Activated CD4-positive, alpha-beta T cell treated with anti-CD3 and anti-CD28 coated beads for 36 hours (primary cell): ENCODE data around the gene FLVCR2. TPM values are rescaled to one million over a fixed set of nuclear protein-coding genes. Genes with fewer than 3 reads are reported as not detected.

Experiments
- ATAC-seq: fragments of 200-7000 bp; cut with Tn5 transposase; one replicate; pipeline ENCODE4 v1.10.0; 2021; ENCODE audit warnings: mild to moderate bottlenecking, moderate library complexity
- CTCF ChIA-PET: fragments of 350-600 bp; sonication (Branson Sonifier 250); formaldehyde crosslinking; loops from one replicate; lab custom pipeline; 2021; ENCODE audit warnings: antibody characterized with exemption; lab: Charles Lee
- POLR2A ChIA-PET: fragments of 350-600 bp; sonication (Branson Sonifier 250); formaldehyde crosslinking; loops from one replicate; lab custom pipeline; 2021; ENCODE audit warnings: antibody characterized with exemption, inconsistent platforms; lab: Charles Lee
- DNase-seq: peaks from one replicate; pipeline ENCODE4 v3.0.0-alpha.2; 2020
- H3K27ac Mint-ChIP-seq: one replicate; pipeline ENCODE4 v1.8.0; 2021; ENCODE audit warnings: mixed read lengths
- H3K27me3 Mint-ChIP-seq: one replicate; pipeline ENCODE4 v1.8.0; 2021; ENCODE audit warnings: mixed read lengths
- H3K36me3 Mint-ChIP-seq: one replicate; pipeline ENCODE4 v1.8.0; 2021; ENCODE audit warnings: low read depth, mixed read lengths
- H3K4me1 Mint-ChIP-seq: one replicate; pipeline ENCODE4 v1.8.0; 2021; ENCODE audit warnings: mixed read lengths
- H3K4me3 Mint-ChIP-seq: one replicate; pipeline ENCODE4 v1.8.0; 2021; ENCODE audit warnings: mild to moderate bottlenecking, moderate library complexity, mixed read lengths
- H3K9me3 Mint-ChIP-seq: one replicate; pipeline ENCODE4 v1.8.0; 2021; ENCODE audit warnings: low read depth, mixed read lengths
- intact Hi-C, 2 experiments: fragments of 100-400 bp; cut with DNase I in 1 of 2; cut with micrococcal nuclease in 1 of 2; formaldehyde crosslinking; loops; one replicate each; pipeline versions ENCODE4 v1.14.2 to v1.15.1; 2022 to 2024; cut with DNase I, micrococcal nuclease
- total RNA-seq, 2 experiments: library from RNA; stranded (reverse); gene quantifications; one replicate each; pipeline ENCODE4 v1.2.3, GENCODE V29; 2021

The FLVCR2 gene
- total RNA-seq, 2 experiments from 2014 or later, result 2.2 to 3.2 TPM

DNA sequence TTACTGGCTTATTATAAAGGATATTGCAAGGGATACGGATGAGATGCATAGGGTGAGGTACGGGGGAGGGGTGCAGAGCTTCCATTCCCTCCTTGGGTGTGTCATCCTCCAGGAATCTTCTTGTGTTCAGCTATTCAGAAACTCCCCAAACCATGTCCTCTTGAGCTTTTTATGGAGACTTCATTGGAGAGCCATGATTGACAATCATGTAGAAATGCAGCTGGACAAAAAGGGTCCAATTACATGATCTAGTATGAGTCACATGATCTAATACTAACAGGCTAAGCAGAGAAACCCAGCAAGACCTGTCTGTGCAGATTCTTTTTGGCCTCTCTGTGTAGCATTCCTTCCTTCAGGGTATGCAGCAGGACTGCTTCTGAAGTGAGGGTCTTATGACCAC lies 23.9 kb upstream of the FLVCR2 start:
- ATAC-seq, result no peak

DNA sequence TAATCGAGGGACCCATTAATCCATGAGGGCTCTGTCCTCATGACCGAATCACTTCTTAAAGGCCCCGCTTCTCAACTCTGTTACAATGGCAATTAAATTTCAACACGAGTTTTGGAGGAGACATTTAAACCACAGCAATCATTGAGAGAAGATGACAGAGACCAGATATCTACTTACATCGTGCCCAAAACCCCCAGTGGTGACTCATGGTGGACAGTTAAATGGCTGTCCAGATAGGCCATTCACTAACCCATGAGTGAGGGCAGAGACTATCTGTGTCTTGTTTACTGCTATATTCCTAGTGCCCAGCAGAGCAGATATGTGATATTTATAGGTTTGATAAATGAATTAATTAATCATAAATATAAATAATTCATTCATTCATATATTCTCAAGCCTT lies 20.0 kb upstream of the FLVCR2 start:
- Mint-ChIP-seq H3K4me1 (peaks cover 81% of the 10 kb centered on the region), H3K4me3 (no peak overlapping the region), H3K36me3 (peaks cover 2% of the 10 kb centered on the region), H3K27me3 (no peaks in the 10 kb centered on the region), H3K27ac (peak overlapping the region; percentile 82), H3K9me3 (peaks cover 7% of the 10 kb centered on the region)
- DNase-seq, result no peak
- intact Hi-C loops, result no loop called here
- ChIA-PET CTCF (interaction anchor here (7.1 kb wide), 1 partner anchor 15 kb away, joined by 98 read pairs; no protein-coding TSS in a partner anchor), POLR2A (no interaction called here)
- no peak for ATAC-seq

More for the DNA sequence above, 23.9 kb upstream of the FLVCR2 start:
- intact Hi-C loops, result no loop called here
- CTCF ChIA-PET, result interaction anchor here (0.7 to 0.8 kb wide), 3 partner anchors 13 to 649 kb away, joined by 4 to 5 read pairs (median 4); no protein-coding TSS in a partner anchor
- peaks cover 3% of the 10 kb centered on the region for H3K9me3 Mint-ChIP-seq
- POLR2A ChIA-PET, result interaction anchor here (0.7 kb wide), 1 partner anchor 15 kb away, joined by 3 read pairs; no protein-coding TSS in a partner anchor
- no peak overlapping the region for H3K4me3 Mint-ChIP-seq
- H3K27me3 Mint-ChIP-seq, result no peaks in the 10 kb centered on the region
- DNase-seq, result no peak
- H3K36me3 Mint-ChIP-seq, result peaks cover 2% of the 10 kb centered on the region
- H3K4me1 Mint-ChIP-seq, result peaks cover 73% of the 10 kb centered on the region
- no peak overlapping the region for H3K27ac Mint-ChIP-seq

DNA sequence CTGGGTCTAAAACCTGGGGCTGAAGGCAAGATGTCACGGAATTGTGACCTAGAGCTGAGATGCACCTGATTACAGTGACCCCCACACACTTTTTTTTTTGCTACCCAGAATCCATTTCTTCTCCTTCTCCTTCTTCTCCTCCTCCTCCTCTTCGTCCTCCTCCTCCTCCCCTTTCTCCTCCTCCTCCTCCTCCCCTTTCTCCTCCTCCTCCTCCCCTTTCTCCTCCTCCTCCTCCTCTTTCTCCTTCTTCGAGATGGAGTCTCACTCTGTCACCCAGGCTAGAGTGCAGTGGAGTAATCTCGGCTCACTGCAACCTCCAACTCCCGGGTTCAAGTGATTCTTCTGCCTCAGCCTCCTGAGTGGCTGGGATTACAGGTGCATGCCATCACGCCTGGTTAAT lies 19.4 kb upstream of the FLVCR2 start:
- intact Hi-C loops, result loop anchor here in 1 of 2 experiments (1.0 kb wide), 2 partner anchors 16 to 383 kb away; partner anchors contain the start of gene TMED10
- peaks cover 2% of the 10 kb centered on the region for H3K36me3 Mint-ChIP-seq
- peak overlapping the region; percentile 93 for H3K27ac Mint-ChIP-seq
- no peak for DNase-seq
- ChIA-PET CTCF (interaction anchor here (0.6 to 7.1 kb wide), 5 partner anchors 16 to 290 kb away, joined by 3 to 98 read pairs (median 13); partner anchors contain the start of genes BATF and FLVCR2), POLR2A (interaction anchor here (0.6 to 4.1 kb wide), 5 partner anchors 13 to 37 kb away, joined by 3 to 19 read pairs (median 5); partner anchors contain the start of gene BATF)
- no peaks in the 10 kb centered on the region for H3K27me3 Mint-ChIP-seq
- H3K9me3 Mint-ChIP-seq, result peaks cover 7% of the 10 kb centered on the region
- H3K4me1 Mint-ChIP-seq, result peaks cover 79% of the 10 kb centered on the region
- no peak overlapping the region for H3K4me3 Mint-ChIP-seq
- no peak for ATAC-seq

- H3K9me3 Mint-ChIP-seq, result peaks cover 7% of the 10 kb centered on the region
- no peaks in the 10 kb centered on the region for H3K27me3 Mint-ChIP-seq
- DNase-seq, result peak; percentile 85
- CTCF ChIA-PET, result interaction anchor here (0.6 to 7.1 kb wide), 10 partner anchors 9 to 1687 kb away, joined by 3 to 98 read pairs (median 5); partner anchors contain the start of genes BATF and FLVCR2
- H3K4me1 Mint-ChIP-seq, result peaks cover 78% of the 10 kb centered on the region
- POLR2A ChIA-PET, result interaction anchor here (0.6 to 4.1 kb wide), 5 partner anchors 12 to 38 kb away, joined by 3 to 19 read pairs (median 5); partner anchors contain the start of gene BATF
- H3K27ac Mint-ChIP-seq, result peak overlapping the region; percentile 93
- ATAC-seq, result peak; percentile 59
- intact Hi-C loops, result loop anchor here (1.0 to 5.0 kb wide), 6 partner anchors 16 to 432 kb away; partner anchors contain the start of genes JDP2 (in 2 of the 2), NEK9 (in 1 of the 2) and TMED10 (in 1 of the 2)
- H3K36me3 Mint-ChIP-seq, result peaks cover 2% of the 10 kb centered on the region
- H3K4me3 Mint-ChIP-seq, result peak overlapping the region; percentile 13
These were observed 18.8 kb upstream of the FLVCR2 start for GRCh38 chr14:75559451-75560222.

- Mint-ChIP-seq H3K27ac (peak overlapping the region; percentile 88), H3K36me3 (peaks cover 2% of the 10 kb centered on the region), H3K9me3 (peaks cover 7% of the 10 kb centered on the region), H3K4me3 (peak overlapping the region; percentile 13), H3K4me1 (peaks cover 82% of the 10 kb centered on the region), H3K27me3 (no peaks in the 10 kb centered on the region)
- ChIA-PET CTCF (interaction anchor here (0.6 to 7.1 kb wide), 26 partner anchors 9 to 1722 kb away, joined by 3 to 98 read pairs (median 5); partner anchors contain the start of genes BATF, ERG28, FLVCR2 and TTLL5), POLR2A (interaction anchor here (0.6 to 4.1 kb wide), 8 partner anchors 10 to 99 kb away, joined by 3 to 22 read pairs (median 4); partner anchors contain the start of genes BATF, ERG28 and TTLL5)
- intact Hi-C loops, result loop anchor here (2.0 to 5.0 kb wide), 4 partner anchors 74 to 434 kb away; partner anchors contain the start of genes JDP2 (in 2 of the 2) and NEK9 (in 1 of the 2)
- ATAC-seq, result no peak
- peak; percentile 71 for DNase-seq
These were observed 17.4 kb upstream of the FLVCR2 start for GRCh38 chr14:75561013-75561432.

DNA sequence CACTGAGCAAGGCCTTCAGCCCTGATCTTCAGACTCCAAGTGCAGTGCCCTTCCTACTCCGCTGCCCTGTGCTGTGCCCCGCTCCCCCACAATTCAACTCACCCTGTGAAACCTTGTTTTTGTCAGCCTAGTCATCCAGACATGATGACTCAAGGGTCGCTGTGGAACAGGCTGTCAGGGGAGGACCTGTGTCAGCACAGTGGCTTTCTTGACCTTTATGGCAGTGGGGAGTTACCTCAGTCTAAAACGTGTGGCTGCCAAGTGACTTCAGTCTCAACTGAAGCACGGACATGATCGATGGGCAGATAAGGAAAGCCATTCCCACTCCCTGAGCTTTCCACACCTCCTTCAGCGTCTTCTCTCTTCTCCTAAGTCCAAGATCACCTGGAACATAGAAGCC lies 16.3 kb upstream of the FLVCR2 start:
- H3K27ac Mint-ChIP-seq, result peak overlapping the region; percentile 88
- H3K27me3 Mint-ChIP-seq, result no peaks in the 10 kb centered on the region
- intact Hi-C loops, result loop anchor here (1.0 to 5.0 kb wide), 6 partner anchors 20 to 435 kb away; partner anchors contain the start of genes JDP2 (in 2 of the 2), BATF (in 1 of the 2) and NEK9 (in 1 of the 2)
- H3K4me3 Mint-ChIP-seq, result peak overlapping the region; percentile 37
- DNase-seq (peak; percentile 88), ATAC-seq (peak; percentile 70)
- H3K36me3 Mint-ChIP-seq, result peaks cover 6% of the 10 kb centered on the region
- H3K4me1 Mint-ChIP-seq, result peaks cover 87% of the 10 kb centered on the region
- CTCF ChIA-PET, result interaction anchor here (0.8 to 7.1 kb wide), 13 partner anchors 8 to 330 kb away, joined by 3 to 98 read pairs (median 6); partner anchors contain the start of genes ERG28 and TTLL5
- H3K9me3 Mint-ChIP-seq, result peaks cover 4% of the 10 kb centered on the region
- POLR2A ChIA-PET, result interaction anchor here (0.8 to 4.1 kb wide), 7 partner anchors 11 to 98 kb away, joined by 3 to 22 read pairs (median 7); partner anchors contain the start of genes BATF, ERG28 and TTLL5

DNA sequence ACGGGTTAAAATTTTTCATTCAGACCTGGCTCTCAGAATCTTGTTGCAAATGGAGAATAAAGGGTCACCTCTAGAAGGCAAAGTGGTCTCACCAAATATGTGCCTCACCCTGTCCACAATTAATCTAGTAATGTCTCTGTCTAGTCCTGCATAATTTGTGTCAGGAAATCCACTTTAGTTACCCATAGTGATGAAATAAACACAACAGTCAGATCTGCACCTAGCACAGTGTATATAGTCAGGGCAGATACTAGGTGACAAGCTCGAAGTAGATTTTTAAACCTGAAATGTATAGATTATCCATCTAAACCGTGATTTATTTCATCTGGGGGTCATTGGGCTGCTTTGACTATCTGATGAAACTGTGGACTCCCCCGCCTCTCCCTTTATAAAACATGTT lies 15.9 kb upstream of the FLVCR2 start:
- CTCF ChIA-PET, result interaction anchor here (1.0 to 7.1 kb wide), 9 partner anchors 8 to 259 kb away, joined by 3 to 98 read pairs (median 6); no protein-coding TSS in a partner anchor
- ATAC-seq (peak; percentile 37), DNase-seq (no peak)
- no peaks in the 10 kb centered on the region for H3K27me3 Mint-ChIP-seq
- intact Hi-C loops, result loop anchor here (1.0 to 5.0 kb wide), 6 partner anchors 20 to 435 kb away; partner anchors contain the start of genes JDP2 (in 2 of the 2), BATF (in 1 of the 2) and NEK9 (in 1 of the 2)
- H3K4me1 Mint-ChIP-seq, result peaks cover 87% of the 10 kb centered on the region
- peak overlapping the region; percentile 37 for H3K4me3 Mint-ChIP-seq
- H3K9me3 Mint-ChIP-seq, result peaks cover 4% of the 10 kb centered on the region
- peaks cover 6% of the 10 kb centered on the region for H3K36me3 Mint-ChIP-seq
- peak overlapping the region; percentile 88 for H3K27ac Mint-ChIP-seq
- POLR2A ChIA-PET, result interaction anchor here (0.5 to 4.1 kb wide), 5 partner anchors 11 to 435 kb away, joined by 3 to 22 read pairs (median 7); partner anchors contain the start of gene BATF

DNA sequence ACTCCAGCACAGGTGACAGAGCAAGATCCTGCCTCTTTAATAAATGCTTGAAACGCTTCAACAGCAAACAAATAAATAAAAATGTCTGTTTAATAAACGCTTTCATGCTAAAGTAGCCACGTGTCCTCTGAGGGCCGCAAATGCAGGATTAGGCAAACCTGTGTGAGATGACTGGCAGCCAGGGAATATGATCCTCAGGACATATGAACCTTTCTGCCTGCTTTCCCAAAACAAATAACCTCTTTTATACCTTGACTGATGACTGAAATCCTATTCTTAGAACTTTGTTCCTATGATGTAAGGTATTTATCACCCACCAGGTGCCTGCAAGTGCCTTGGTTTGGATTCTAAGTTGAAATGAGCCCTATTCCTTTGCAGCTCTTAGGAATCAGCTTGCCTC lies 14.5 kb upstream of the FLVCR2 start:
- Mint-ChIP-seq H3K4me3 (no peak overlapping the region), H3K27ac (no peak overlapping the region), H3K9me3 (peaks cover 4% of the 10 kb centered on the region), H3K4me1 (peaks cover 91% of the 10 kb centered on the region), H3K36me3 (peaks cover 4% of the 10 kb centered on the region), H3K27me3 (no peaks in the 10 kb centered on the region)
- intact Hi-C loops, result loop anchor here (5.0 kb wide), 3 partner anchors 77 to 437 kb away; partner anchors contain the start of genes JDP2 (in 2 of the 2) and NEK9 (in 1 of the 2)
- ATAC-seq (no peak), DNase-seq (no peak)
- POLR2A ChIA-PET, result interaction anchor here (0.6 to 2.7 kb wide), 3 partner anchors 21 to 97 kb away, joined by 3 to 7 read pairs (median 6); partner anchors contain the start of gene TTLL5
- CTCF ChIA-PET, result interaction anchor here (1.0 to 7.1 kb wide), 4 partner anchors 13 to 260 kb away, joined by 3 to 98 read pairs (median 4); no protein-coding TSS in a partner anchor

DNA sequence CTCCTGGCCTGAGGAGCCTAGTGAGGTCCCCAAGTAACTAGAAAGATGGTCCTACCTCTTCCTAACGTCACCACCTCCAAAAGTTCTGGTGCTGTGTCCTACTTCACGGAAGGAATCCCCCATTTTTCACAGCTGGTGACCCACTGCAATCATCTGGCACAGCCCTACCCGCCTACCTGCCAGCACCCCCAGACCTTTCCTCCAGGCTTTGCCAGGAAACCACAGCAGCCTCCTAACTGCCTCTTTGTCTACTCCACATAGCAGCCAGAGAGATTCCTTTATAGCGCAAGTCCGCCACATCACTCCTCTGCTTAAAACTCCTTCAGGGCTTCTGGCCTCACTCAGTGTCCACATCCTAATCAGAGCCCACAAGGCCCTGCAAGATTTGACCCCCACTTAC lies 13.4 kb upstream of the FLVCR2 start:
- intact Hi-C loops, result no loop called here
- DNase-seq (no peak), ATAC-seq (no peak)
- Mint-ChIP-seq H3K36me3 (peaks cover 7% of the 10 kb centered on the region), H3K4me1 (peaks cover 89% of the 10 kb centered on the region), H3K9me3 (peaks cover 4% of the 10 kb centered on the region), H3K27me3 (no peaks in the 10 kb centered on the region), H3K27ac (peak overlapping the region; percentile 98), H3K4me3 (no peak overlapping the region)
- POLR2A ChIA-PET, result no interaction called here
- CTCF ChIA-PET, result interaction anchor here (7.1 kb wide), 1 partner anchor 22 kb away, joined by 98 read pairs; no protein-coding TSS in a partner anchor

GRCh38 chr14:75566321-75566720 lies 12.1 kb upstream of the FLVCR2 start:
- Mint-ChIP-seq H3K27me3 (no peaks in the 10 kb centered on the region), H3K4me3 (peak overlapping the region; percentile 72), H3K36me3 (peaks cover 7% of the 10 kb centered on the region), H3K27ac (peak overlapping the region; percentile 98), H3K9me3 (peaks cover 4% of the 10 kb centered on the region), H3K4me1 (peaks cover 86% of the 10 kb centered on the region)
- DNase-seq, result peak; percentile 94
- intact Hi-C loops, result loop anchor here (1.0 to 2.0 kb wide), 5 partner anchors 24 to 318 kb away; partner anchors contain the start of gene BATF (in 2 of the 2)
- ATAC-seq, result peak; percentile 82
- CTCF ChIA-PET, result interaction anchor here (0.6 to 3.7 kb wide), 20 partner anchors 10 to 271 kb away, joined by 3 to 29 read pairs (median 4); partner anchors contain the start of gene FLVCR2
- POLR2A ChIA-PET, result interaction anchor here (0.5 to 1.5 kb wide), 8 partner anchors 10 to 442 kb away, joined by 3 to 21 read pairs (median 7); partner anchors contain the start of gene FLVCR2
